WTC11 (cell line): ENCODE measurements around the gene ZNF532. TPM values are rescaled to one million over a fixed set of nuclear protein-coding genes. Genes with fewer than 3 reads are reported as not detected.

Source experiments
- ATAC-seq: fragments of 200-7000 bp; cut with Tn5 transposase; 2 replicates; pipeline ENCODE4 v1.10.0; 2021; ENCODE audit warnings: mild to moderate bottlenecking, moderate library complexity
- CTCF ChIA-PET: fragments of 300-600 bp; sonication (Branson Sonifier 250); formaldehyde crosslinking; loops from one replicate; lab custom pipeline; 2021; ENCODE audit warnings: antibody characterized with exemption; lab: Charles Lee
- POLR2A ChIA-PET: fragments of 350-600 bp; sonication (Branson Sonifier 250); formaldehyde crosslinking; loops from one replicate; lab custom pipeline; 2021; ENCODE audit warnings: antibody characterized with exemption; lab: Charles Lee
- DNase-seq: peaks from one replicate; pipeline ENCODE4 v3.0.0; 2021; ENCODE audit warnings: low spot score
- H3K27ac Mint-ChIP-seq: 2 replicates; pipeline ENCODE4 v1.8.0; 2021; ENCODE audit warnings: mixed read lengths
- H3K27me3 Mint-ChIP-seq: 2 replicates; pipeline ENCODE4 v1.8.0; 2021; ENCODE audit warnings: low read depth, mild to moderate bottlenecking, moderate library complexity, mixed read lengths
- H3K36me3 Mint-ChIP-seq: 2 replicates; pipeline ENCODE4 v1.8.0; 2021; ENCODE audit warnings: mixed read lengths
- H3K4me1 Mint-ChIP-seq: 2 replicates; pipeline ENCODE4 v1.8.0; 2022; ENCODE audit warnings: mixed read lengths
- H3K4me3 Mint-ChIP-seq: 2 replicates; pipeline ENCODE4 v1.8.0; 2021; ENCODE audit warnings: mild to moderate bottlenecking, moderate library complexity, mixed read lengths
- H3K9me3 Mint-ChIP-seq: 2 replicates; pipeline ENCODE4 v1.8.0; 2021; ENCODE audit warnings: mixed read lengths
- CREB1 ChIP-seq: sonication (generic); formaldehyde crosslinking; IDR thresholded peaks from 2 replicates; pipeline ENCODE4 v1.8.0; 2023; ENCODE audit warnings: mild to moderate bottlenecking, missing genetic modification reagents
- CTCF ChIP-seq: fragments of 200-600 bp; IDR thresholded peaks from 2 replicates; pipeline ENCODE4 v1.8.0; 2022; ENCODE audit warnings: antibody characterized with exemption
- E2F1 ChIP-seq: sonication (generic); formaldehyde crosslinking; IDR thresholded peaks from 2 replicates; pipeline ENCODE4 v1.8.0; 2022; ENCODE audit warnings: mild to moderate bottlenecking, missing genetic modification reagents
- EMX1 ChIP-seq: fragments of 250-450 bp; sonication (Bioruptor Pico); IDR thresholded peaks from 2 replicates; pipeline ENCODE4 v1.8.0; 2021; ENCODE audit warnings: mild to moderate bottlenecking
- GTF2I ChIP-seq: fragments of 250-450 bp; sonication (Bioruptor Pico); conservative IDR thresholded peaks from 2 replicates; pipeline ENCODE4 v1.4.0; 2021; ENCODE audit warnings: mild to moderate bottlenecking
- JAZF1 ChIP-seq: fragments of 250-450 bp; sonication (Bioruptor Pico); IDR thresholded peaks from 2 replicates; pipeline ENCODE4 v1.9.0; 2021; ENCODE audit warnings: moderate library complexity, mild to moderate bottlenecking, inconsistent platforms
- MAX ChIP-seq: sonication (generic); formaldehyde crosslinking; IDR thresholded peaks from 2 replicates; pipeline ENCODE4 v1.8.0; 2022; ENCODE audit warnings: mild to moderate bottlenecking, missing genetic modification reagents
- NFE2L1 ChIP-seq: sonication (generic); formaldehyde crosslinking; IDR thresholded peaks from 2 replicates; pipeline ENCODE4 v1.8.1; 2023; ENCODE audit warnings: missing genetic modification reagents
- OVOL2 ChIP-seq: fragments of 250-450 bp; sonication (Bioruptor Pico); IDR thresholded peaks from 2 replicates; pipeline ENCODE4 v1.9.0; 2021; ENCODE audit warnings: mild to moderate bottlenecking, borderline replicate concordance
- PRRX2 ChIP-seq: fragments of 250-450 bp; sonication (Bioruptor Pico); IDR thresholded peaks from 2 replicates; pipeline ENCODE4 v1.8.0; 2021; ENCODE audit warnings: mild to moderate bottlenecking
- SP1 ChIP-seq: sonication (generic); formaldehyde crosslinking; conservative IDR thresholded peaks from 2 replicates; pipeline ENCODE4 v1.8.1; 2022; ENCODE audit warnings: missing genetic modification reagents
- STAT6 ChIP-seq: sonication (generic); formaldehyde crosslinking; conservative IDR thresholded peaks from 2 replicates; pipeline ENCODE4 v1.8.1; 2023; ENCODE audit warnings: mild to moderate bottlenecking, low read depth, missing genetic modification reagents, moderate library complexity
- ZNF317 ChIP-seq: sonication (generic); formaldehyde crosslinking; IDR thresholded peaks from 2 replicates; pipeline ENCODE4 v1.8.1; 2023; ENCODE audit warnings: low read depth, mild to moderate bottlenecking, moderate library complexity, missing genetic modification reagents, borderline replicate concordance
- ZNF396 ChIP-seq: fragments of 250-450 bp; sonication (Bioruptor Pico); IDR thresholded peaks from 2 replicates; pipeline ENCODE4 v1.8.0; 2021; ENCODE audit warnings: mild to moderate bottlenecking, moderate library complexity, borderline replicate concordance
- ZNF423 ChIP-seq: fragments of 250-450 bp; sonication (Bioruptor Pico); IDR thresholded peaks from 2 replicates; pipeline ENCODE4 v2.1.2; 2022; ENCODE audit warnings: mild to moderate bottlenecking, moderate library complexity
- ZNF512 ChIP-seq: sonication (generic); formaldehyde crosslinking; IDR thresholded peaks from 2 replicates; pipeline ENCODE4 v1.8.1; 2022; ENCODE audit warnings: missing genetic modification reagents, borderline replicate concordance
- total RNA-seq: library from RNA; stranded (reverse); gene quantifications from 3 replicates; pipeline ENCODE4 v1.2.3, GENCODE V29; 2021

ZNF532 gene
- total RNA-seq, 1 experiment from 2014 or later, result 171 TPM

GRCh38 chr18:58882686-58883085, 18.0 kb downstream of the ZNF532 start:
- ATAC-seq (no peak), DNase-seq (no peak)
- H3K9me3 Mint-ChIP-seq, result no peaks in the 10 kb centered on the region
- no peak for TF ChIP-seq ZNF396 (CRISPR knock-in tag)
- no peak for TF ChIP-seq ZNF512 (CRISPR knock-in tag)
- TF ChIP-seq NFE2L1, result no peak
- no peaks in the 10 kb centered on the region for H3K27me3 Mint-ChIP-seq
- H3K36me3 Mint-ChIP-seq, result peaks cover 61% of the 10 kb centered on the region
- ChIA-PET CTCF (no interaction called here), POLR2A (interaction anchor here (0.6 kb wide), 1 partner anchor 15 kb away, joined by 3 read pairs; no protein-coding TSS in a partner anchor)
- peaks cover 61% of the 10 kb centered on the region for H3K4me1 Mint-ChIP-seq
- no peak overlapping the region for H3K4me3 Mint-ChIP-seq
- H3K27ac Mint-ChIP-seq, result peak overlapping the region; percentile 85

- TF ChIP-seq OVOL2 (CRISPR knock-in tag) (no peak), PRRX2 (no peak), CREB1 (no peak), ZNF317 (CRISPR knock-in tag) (no peak), EMX1 (CRISPR knock-in tag) (no peak), JAZF1 (CRISPR knock-in tag) (no peak), ZNF512 (CRISPR knock-in tag) (no peak), MAX (no peak), SP1 (no peak), STAT6 (CRISPR knock-in tag) (no peak)
- ATAC-seq (no peak), DNase-seq (no peak)
- ChIA-PET POLR2A (interaction anchor here (1.5 kb wide), 1 partner anchor 11 kb away, joined by 5 read pairs; no protein-coding TSS in a partner anchor), CTCF (no interaction called here)
- Mint-ChIP-seq H3K9me3 (no peaks in the 10 kb centered on the region), H3K36me3 (peaks cover 54% of the 10 kb centered on the region), H3K4me1 (peaks cover 52% of the 10 kb centered on the region), H3K4me3 (no peak overlapping the region), H3K27ac (no peak overlapping the region), H3K27me3 (no peaks in the 10 kb centered on the region)
Measured at GRCh38 chr18:58884680-58885079, 20.0 kb downstream of the ZNF532 start.

- H3K36me3 Mint-ChIP-seq, result peaks cover 52% of the 10 kb centered on the region
- ATAC-seq, result no peak
- CTCF ChIA-PET, result no interaction called here
- H3K4me1 Mint-ChIP-seq, result peaks cover 54% of the 10 kb centered on the region
- no peak overlapping the region for H3K4me3 Mint-ChIP-seq
- no peaks in the 10 kb centered on the region for H3K27me3 Mint-ChIP-seq
- H3K9me3 Mint-ChIP-seq, result no peaks in the 10 kb centered on the region
- TF ChIP-seq GTF2I (CRISPR knock-in tag) (no peak), PRRX2 (no peak), ZNF423 (CRISPR knock-in tag) (no peak), CTCF (no peak), E2F1 (CRISPR knock-in tag) (no peak)
- POLR2A ChIA-PET, result interaction anchor here (1.1 kb wide), 1 partner anchor 20 kb away, joined by 3 read pairs; no protein-coding TSS in a partner anchor
- peak overlapping the region; percentile 75 for H3K27ac Mint-ChIP-seq
- no peak for DNase-seq
Measured at GRCh38 chr18:58886431-58886830, 21.8 kb downstream of the ZNF532 start.
